RWPE1 (cell line): ENCODE results near the gene STARD9.

Source experiments
- CTCF ChIA-PET: fragments of 350-600 bp; sonication (Branson Sonifier 250); formaldehyde crosslinking; extraction: SDS; loops from one replicate; lab custom pipeline; 2021; lab: Yijun Ruan, JAX
- POLR2A ChIA-PET: fragments of 400-600 bp; formaldehyde crosslinking; extraction: SDS; loops from one replicate; lab custom pipeline; 2020; ENCODE audit warnings: antibody characterized with exemption; ENCODE audit not compliant: low non-redundant PET; lab: Yijun Ruan, JAX
- DNase-seq: peaks from one replicate; pipeline ENCODE4 v3.0.0; 2012; ENCODE audit warnings: low spot score
- H3K27ac ChIP-seq: fragments of 450-650 bp; 2 replicates; pipeline ENCODE4 v1.5.1; 2017
- TF ChIP-seq, protein P1 (sequence below): fragments of 450-650 bp; conservative IDR thresholded peaks from 2 replicates; pipeline ENCODE4 v1.5.1; 2017; ENCODE audit warnings: low read depth, mild to moderate bottlenecking

The STARD9 gene

DNA sequence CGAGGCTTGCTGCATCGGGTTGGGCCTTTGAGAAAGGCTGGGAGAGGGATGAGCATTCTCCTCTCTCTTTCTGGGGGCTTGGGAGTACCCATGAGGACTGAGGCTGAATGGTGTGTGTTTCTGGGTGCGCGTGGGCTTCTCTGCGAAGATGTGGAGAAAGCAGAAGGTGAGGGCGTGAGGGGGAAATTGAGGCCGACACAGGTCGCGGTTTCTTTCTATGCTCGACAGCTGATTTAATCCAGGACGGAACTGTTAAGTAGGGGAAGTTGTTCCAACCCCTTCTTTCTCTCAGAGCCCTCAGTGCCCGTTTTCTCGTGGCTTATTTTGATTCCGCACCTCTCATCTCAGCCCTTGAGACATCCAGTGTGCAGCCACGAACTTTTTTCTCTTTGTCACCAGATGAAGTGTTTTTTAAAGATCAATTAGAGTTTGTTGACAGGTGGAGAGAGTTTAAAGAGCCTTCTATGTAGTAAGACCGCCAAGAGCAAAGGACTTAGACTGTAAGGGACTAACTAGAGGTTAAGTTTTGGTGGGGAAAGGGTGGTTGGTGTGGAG lies 711 bp downstream of the STARD9 start:
- TF ChIP-seq, protein P1, sequence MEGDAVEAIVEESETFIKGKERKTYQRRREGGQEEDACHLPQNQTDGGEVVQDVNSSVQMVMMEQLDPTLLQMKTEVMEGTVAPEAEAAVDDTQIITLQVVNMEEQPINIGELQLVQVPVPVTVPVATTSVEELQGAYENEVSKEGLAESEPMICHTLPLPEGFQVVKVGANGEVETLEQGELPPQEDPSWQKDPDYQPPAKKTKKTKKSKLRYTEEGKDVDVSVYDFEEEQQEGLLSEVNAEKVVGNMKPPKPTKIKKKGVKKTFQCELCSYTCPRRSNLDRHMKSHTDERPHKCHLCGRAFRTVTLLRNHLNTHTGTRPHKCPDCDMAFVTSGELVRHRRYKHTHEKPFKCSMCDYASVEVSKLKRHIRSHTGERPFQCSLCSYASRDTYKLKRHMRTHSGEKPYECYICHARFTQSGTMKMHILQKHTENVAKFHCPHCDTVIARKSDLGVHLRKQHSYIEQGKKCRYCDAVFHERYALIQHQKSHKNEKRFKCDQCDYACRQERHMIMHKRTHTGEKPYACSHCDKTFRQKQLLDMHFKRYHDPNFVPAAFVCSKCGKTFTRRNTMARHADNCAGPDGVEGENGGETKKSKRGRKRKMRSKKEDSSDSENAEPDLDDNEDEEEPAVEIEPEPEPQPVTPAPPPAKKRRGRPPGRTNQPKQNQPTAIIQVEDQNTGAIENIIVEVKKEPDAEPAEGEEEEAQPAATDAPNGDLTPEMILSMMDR, result no peak
- ChIA-PET POLR2A (no interaction called here), CTCF (interaction anchor here (0.6 to 0.8 kb wide), 2 partner anchors 8 to 74 kb away, joined by 3 to 5 read pairs; no protein-coding TSS in a partner anchor)
- DNase-seq, result no peak
- H3K27ac ChIP-seq, result peak overlapping the region; percentile 74

DNA sequence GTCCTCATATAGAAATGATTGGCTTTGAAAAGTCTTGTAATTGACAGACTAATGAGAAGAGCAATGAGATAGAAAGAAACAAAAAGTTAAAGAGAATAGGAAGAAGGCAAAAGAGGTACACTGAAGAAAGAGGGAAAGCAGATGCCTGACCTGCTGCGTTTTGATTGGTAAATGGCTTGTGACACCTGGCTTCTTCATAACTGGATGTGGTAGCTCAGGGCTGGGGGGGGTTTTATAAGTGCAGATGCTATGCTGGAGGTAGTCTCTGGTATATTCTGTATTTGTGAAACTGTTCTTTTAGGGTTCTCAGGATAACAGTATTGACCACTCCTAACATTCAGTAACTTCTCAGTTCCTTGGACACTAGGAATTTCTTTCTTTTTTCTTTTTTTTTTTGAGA lies 1.4 kb downstream of the STARD9 start:
- DNase-seq, result no peak
- POLR2A ChIA-PET, result no interaction called here
- TF ChIP-seq, protein P1, result no peak
- CTCF ChIA-PET, result interaction anchor here (0.6 kb wide), 1 partner anchor 8 kb away, joined by 3 read pairs; no protein-coding TSS in a partner anchor
- H3K27ac ChIP-seq, result no peak overlapping the region

DNA sequence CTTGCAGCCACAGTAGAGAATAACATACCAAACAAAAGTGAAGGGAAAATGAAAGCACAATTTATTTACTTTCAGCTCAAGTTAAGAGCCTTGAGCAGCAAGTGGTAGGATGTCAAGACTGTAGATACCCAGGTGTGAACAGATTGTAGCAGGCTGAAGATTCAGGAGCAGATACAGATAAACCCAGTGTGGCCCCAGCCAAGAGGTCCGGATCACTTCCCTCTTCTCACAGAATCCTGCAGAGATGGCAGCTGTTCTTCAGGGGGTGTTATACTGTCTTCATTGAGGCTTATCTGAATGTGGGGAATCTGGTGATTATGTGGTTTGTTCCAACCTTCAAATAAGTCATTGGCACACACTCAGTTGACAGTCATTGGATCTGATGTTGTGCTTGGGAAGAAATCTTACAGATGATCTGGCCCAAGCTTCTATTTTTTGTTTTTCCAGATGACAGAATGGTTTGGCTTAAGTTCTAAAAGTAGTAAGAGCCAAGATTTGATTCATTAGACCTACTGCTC lies 2.2 kb downstream of the STARD9 start:
- TF ChIP-seq, protein P1, result no peak
- H3K27ac ChIP-seq, result no peak overlapping the region
- POLR2A ChIA-PET, result no interaction called here
- DNase-seq, result no peak
- CTCF ChIA-PET, result no interaction called here

DNA sequence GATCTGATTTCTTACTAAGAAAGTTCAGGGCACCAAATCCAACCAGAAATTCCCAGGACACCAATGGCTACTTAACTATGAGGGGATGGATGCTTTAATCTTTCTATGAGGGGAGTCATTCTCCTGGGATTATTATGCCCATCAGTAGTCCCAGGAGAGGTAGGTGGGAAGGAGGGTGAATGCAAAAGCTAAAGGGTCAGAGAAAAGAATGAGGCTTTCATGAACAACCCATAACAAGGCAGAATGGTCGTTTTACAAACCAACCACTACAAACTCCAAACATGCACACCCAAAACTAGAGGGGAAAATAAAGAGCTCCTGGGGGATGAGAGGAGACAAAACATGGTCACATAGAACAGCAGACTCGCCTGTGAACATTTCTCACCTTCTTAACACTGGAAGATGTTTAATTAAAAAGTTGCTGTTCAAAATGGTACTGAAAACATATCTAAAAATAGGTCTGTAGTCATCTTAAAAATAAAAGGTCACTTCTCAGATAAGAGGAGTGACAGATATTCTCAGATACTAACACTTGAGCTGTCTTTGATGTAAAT lies 3.7 kb downstream of the STARD9 start:
- TF ChIP-seq, protein P1, result no peak
- DNase-seq, result no peak
- H3K27ac ChIP-seq, result no peak overlapping the region
- POLR2A ChIA-PET, result no interaction called here
- CTCF ChIA-PET, result no interaction called here

DNA sequence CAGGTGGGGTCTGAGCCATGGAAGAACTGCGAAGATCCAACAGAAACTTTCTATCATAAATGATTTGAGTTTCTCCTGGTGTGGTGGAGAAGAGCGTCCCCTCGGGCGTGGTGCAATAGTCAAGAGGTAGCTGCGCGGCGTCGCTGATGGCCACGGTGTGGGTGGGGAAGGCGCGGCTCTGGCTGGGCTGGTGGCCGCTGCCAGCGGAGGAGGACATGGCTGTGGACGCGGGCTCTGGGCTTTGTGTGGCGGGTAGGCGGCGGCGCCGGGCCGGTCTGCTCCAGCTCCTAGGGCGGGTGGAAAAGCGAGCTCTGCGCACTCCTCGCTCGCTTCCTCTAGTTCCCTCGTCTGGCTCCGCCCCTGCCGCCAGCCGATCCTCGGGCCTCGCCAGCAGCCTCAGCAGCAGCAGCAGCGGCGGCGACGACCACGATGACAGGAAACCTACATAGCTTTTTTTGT lies 5.9 kb downstream of the STARD9 start:
- TF ChIP-seq, protein P1, result no peak
- CTCF ChIA-PET, result interaction anchor here (0.8 kb wide), 1 partner anchor 68 kb away, joined by 3 read pairs; no protein-coding TSS in a partner anchor
- POLR2A ChIA-PET, result no interaction called here
- DNase-seq, result peak; percentile 58
- peak overlapping the region; percentile 62 for H3K27ac ChIP-seq

DNA sequence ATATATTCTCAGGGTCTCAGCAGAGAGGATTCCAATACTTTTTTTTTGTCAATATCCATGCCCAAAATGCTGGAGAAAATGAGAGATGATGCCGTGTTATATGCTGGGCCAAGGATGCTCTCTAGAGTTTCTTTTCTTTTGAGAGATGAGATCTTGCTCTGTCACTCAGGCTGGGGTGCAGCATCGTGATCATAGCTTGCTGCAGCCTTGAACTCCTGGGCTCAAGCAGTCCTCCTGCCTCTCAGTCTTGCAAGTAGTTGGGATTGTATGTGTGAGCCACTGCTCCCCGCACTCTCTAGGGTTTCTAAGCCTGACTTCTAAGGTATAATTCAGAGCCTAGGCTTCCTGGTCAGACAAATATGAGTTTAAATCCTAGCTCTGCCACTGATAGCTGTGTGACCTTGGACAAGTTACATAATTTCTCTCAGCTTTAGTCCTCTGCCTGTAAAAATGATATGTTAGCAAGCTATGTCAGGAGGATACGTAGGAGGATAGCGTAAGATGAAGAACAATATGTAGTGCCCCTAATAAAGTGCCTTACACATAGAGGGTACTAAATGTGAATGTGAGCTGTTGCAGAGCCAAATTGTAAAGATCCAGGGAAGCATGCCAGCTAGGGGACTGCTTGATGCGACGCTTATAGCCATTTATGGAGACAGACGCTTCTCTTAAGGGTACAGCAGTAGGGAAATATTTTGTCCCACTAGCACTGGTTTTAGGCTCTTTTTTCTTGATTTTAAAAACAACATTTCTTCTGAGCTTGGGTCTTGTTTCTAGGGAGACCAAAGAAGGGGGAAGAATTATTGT lies 7.4 kb downstream of the STARD9 start:
- TF ChIP-seq, protein P1, result no peak
- DNase-seq, result no peak
- CTCF ChIA-PET, result interaction anchor here (0.6 to 1.4 kb wide), 3 partner anchors 9 to 37 kb away, joined by 4 to 9 read pairs (median 5); no protein-coding TSS in a partner anchor
- POLR2A ChIA-PET, result no interaction called here
- no peak overlapping the region for H3K27ac ChIP-seq
